ENCODE results near the gene CAPZA1.

The CAPZA1 gene

GRCh38 chr1:112717263-112717873 lies 97.7 kb downstream of the CAPZA1 start:
- no peak for DNase-seq

GRCh38 chr1:112718691-112719418 lies 99.2 kb downstream of the CAPZA1 start:
- peak; percentile 75 for DNase-seq

DNA sequence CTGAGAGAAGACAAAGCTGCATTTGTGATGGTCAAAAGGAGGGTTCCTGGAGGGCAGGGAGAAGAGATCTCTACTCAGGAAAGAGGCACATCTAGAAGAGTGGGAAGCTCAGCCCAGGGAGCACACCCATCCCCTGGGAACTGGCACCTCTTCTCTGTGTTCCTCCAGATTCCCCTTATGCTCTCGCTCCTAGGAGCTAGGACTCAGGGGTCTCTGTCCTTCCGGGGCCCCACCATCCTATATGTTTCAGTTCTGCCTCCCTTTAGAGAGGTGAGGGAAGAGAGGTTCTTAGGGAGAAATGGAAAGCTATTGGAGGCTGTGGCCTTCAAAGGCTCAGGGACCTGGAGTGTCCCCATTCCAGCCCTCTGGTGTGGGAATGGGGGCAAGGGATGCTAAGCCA lies 100.1 kb downstream of the CAPZA1 start:
- no peak for DNase-seq

DNA sequence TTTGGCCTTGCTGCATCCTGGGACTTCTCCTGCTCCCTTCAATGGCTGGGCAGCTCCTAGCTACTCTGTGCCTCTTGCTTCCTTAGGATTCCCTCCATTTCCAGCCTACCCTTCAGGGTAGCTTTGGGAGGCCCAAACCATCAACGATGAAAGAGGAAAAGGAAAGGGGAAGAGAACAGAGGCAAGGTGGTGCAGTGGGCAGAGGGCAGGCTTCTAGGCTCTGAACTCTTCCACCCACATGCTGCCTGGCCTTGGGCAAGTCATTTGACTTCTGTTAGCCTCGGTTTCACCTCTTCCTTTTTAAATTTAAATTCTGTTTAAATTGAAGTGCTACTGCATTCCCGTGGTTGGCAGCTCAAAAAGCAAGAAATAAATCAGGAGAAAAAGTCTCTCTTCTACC lies 101.2 kb downstream of the CAPZA1 start:
- no peak for DNase-seq

Measured in NCI-H345 (cell line).